Heart left ventricle (tissue), 16 donors: ENCODE measurements around the gene TMEFF1. TPM values are rescaled to one million over a fixed set of nuclear protein-coding genes. Genes with fewer than 3 reads are reported as not detected.

ENCODE experiments used
- ATAC-seq, 4 donors: fragments of 200-7000 bp; cut with Tn5 transposase; one replicate each; pipeline ENCODE4 v1.9.1; 2020 to 2022; ENCODE audit warnings: moderate library complexity in 4 of 4, mild to moderate bottlenecking in 3 of 4, moderate number of reproducible peaks in 1 of 4
- DNase-seq, 5 donors: peaks; one replicate each; pipeline ENCODE4 v3.0.0-alpha.2; 2020
- H3K27ac ChIP-seq, 12 donors: fragments of 200-600 bp; sonication (generic) in 4 of 12; one replicate each; pipeline versions ENCODE4 v1.5.0 to v1.8.0; 2016 to 2022; ENCODE audit warnings: mild to moderate bottlenecking in 2 of 12
- H3K27me3 ChIP-seq, 9 donors: fragments of 200-600 bp; sonication (generic) in 2 of 9; one replicate each; pipeline versions ENCODE4 v1.5.1 to v1.8.0; 2016 to 2022; ENCODE audit warnings: mild to moderate bottlenecking in 3 of 9
- H3K36me3 ChIP-seq, 9 donors: fragments of 200-600 bp; sonication (generic) in 2 of 9; one replicate each; pipeline versions ENCODE4 v1.5.0 to v1.8.0; 2018 to 2022; ENCODE audit warnings: mild to moderate bottlenecking in 2 of 9
- H3K4me1 ChIP-seq, 12 donors: fragments of 200-600 bp; sonication (generic) in 4 of 12; one replicate each; pipeline versions ENCODE4 v1.5.0 to v1.8.0; 2016 to 2022; ENCODE audit warnings: mild to moderate bottlenecking in 3 of 12
- H3K4me3 ChIP-seq, 12 donors: fragments of 200-600 bp; sonication (generic) in 4 of 12; one replicate each; pipeline versions ENCODE4 v1.5.0 to v1.8.0; 2017 to 2022; ENCODE audit warnings: mild to moderate bottlenecking in 9 of 12, moderate library complexity in 4 of 12
- H3K9me3 ChIP-seq, 12 donors: fragments of 200-600 bp; sonication (generic) in 4 of 12; one replicate each; pipeline versions ENCODE4 v1.5.0 to v1.8.0; 2016 to 2022; ENCODE audit warnings: mild to moderate bottlenecking in 1 of 12
- CTCF ChIP-seq, 12 donors: fragments of 200-600 bp; sonication (generic) in 4 of 12; IDR thresholded peaks; one replicate each; pipeline versions ENCODE4 v1.5.0 to v1.8.0; 2018 to 2022; ENCODE audit warnings: antibody characterized with exemption in 12 of 12, mild to moderate bottlenecking in 5 of 12
- POLR2A ChIP-seq, 2 donors: fragments of 450-650 bp; IDR thresholded peaks; one replicate each; pipeline ENCODE4 v1.6.1; 2017; ENCODE audit warnings: antibody characterized with exemption in 2 of 2, mild to moderate bottlenecking in 2 of 2, moderate library complexity in 2 of 2
- WGBS, 4 donors: extraction: QIAGEN DNeasy Blood & Tissue Kit in 2 of 4; methylation state at CpG; one replicate each; pipeline versions ENCODE4 v1.1.5 to v1.1.7; 2013 to 2018; 5-methylcytosine and 5-hydroxymethylcytosine counted together
- intact Hi-C, 10 donors: fragments of 100-400 bp; cut with DNase I; formaldehyde crosslinking; loops; one replicate each; pipeline versions ENCODE4 v1.11.1 to v1.14.2; 2022
- polyA plus RNA-seq, 2 donors: library from polyadenylated mRNA; stranded (reverse); fragments of 200-250 nt; gene quantifications; one replicate each; pipeline ENCODE4 v1.2.3, GENCODE V29; 2013
- total RNA-seq, 9 donors: library from RNA; depleted of rRNA in 2 of 9; stranded (reverse); fragments of >200 nt in 2 of 9; fragmentation: NEBNext Ultra II Directional in 3 of 9; extraction: Animal tissue kit (Norgen Biotek cat#: 25700) in 3 of 9; gene quantifications; one replicate each; pipeline versions ENCODE4 v1.1.0 to v1.2.4, GENCODE V29; 2016 to 2023
- donor health status: ischemic (EF 13 %, LVEDD 7.1; RV severe dilation, severe dysfunction).
- donor health status: healthy with polysubstance abuse.
- donor health status: DM: no; HTN: yes; CAD: no.
- donor health status: DM: no; HTN: no; CAD: no.
- donor health status: ischemic (EF 25% LVEDD 6.9; RV normal size, moderate dysfunction).
- donor health status: ischemic (EF 25% LVEDD 5.7; RV mildly dilated, moderate dysfunction).
- donor health status: healthy.
- donor health status: DM: yes; HTN: yes; CAD: no.
- donor health status: ischemic (EF 35%, LVEDD 5.7; RV mildly dilated, moderate dysfunction).
- donor health status: nonischemic (EF 11% LVEDD 7.7; RV severe dilation, severe dysfunction).
- donor health status: DM: yes; HTN: yes; CAD: no.
- donor health status: PGD.
- donor health status: ischemic (EF 29% LVEDD 5.4; RV normal size, mild dysfunction).
- donor health status: nonischemic (EF 23%, LVEDD 6.1; RV moderate dilation, normal function).

The TMEFF1 gene
- total and polyA plus RNA-seq, 11 donors = 0.03 to 1.1 (median 0.19) TPM; not detected in 4

- Histone ChIP-seq H3K4me3 (no peak overlapping the region), H3K9me3 (no peaks in the 10 kb centered on the region), H3K27ac (no peak overlapping the region), H3K36me3 (peaks cover 0 to 6% (median 0%) of the 10 kb centered on the region in 9 donors), H3K4me1 (peaks cover 0 to 13% (median 3%) of the 10 kb centered on the region in 12 donors), H3K27me3 (no peaks in the 10 kb centered on the region)
- no peak for ATAC-seq
- intact Hi-C loops = loop anchor here in 9 of 10 donors (5.0 to 10.0 kb wide), 9 partner anchors 147 to 1407 kb away; partner anchors contain the start of genes TEX10 (in 3 of the 9) and MSANTD3 (in 1 of the 9)
- 86 to 91% (median 88%) methylated on average over 5 of the region's 5 CpGs for WGBS, 4 donors
- no peak for DNase-seq
- no peak for TF ChIP-seq CTCF (IDR thresholded peaks at IDR 0.05)
- TF ChIP-seq POLR2A (IDR thresholded peaks at IDR 0.05) = no peak
These were observed 118.9 kb downstream of the TMEFF1 start for GRCh38 chr9:100591639-100592412.

GRCh38 chr9:100595391-100596199 is 122.6 kb downstream of the TMEFF1 start:
- ATAC-seq (peak; percentile 48 to 66 (median 53)), DNase-seq (no peak)
- Histone ChIP-seq H3K9me3 (no peaks in the 10 kb centered on the region), H3K27me3 (no peaks in the 10 kb centered on the region), H3K36me3 (no peaks in the 10 kb centered on the region), H3K4me1 (peaks cover 0 to 17% (median 7%) of the 10 kb centered on the region in 12 donors), H3K27ac (peak overlapping the region in 1 of 12 donors; percentile 30), H3K4me3 (no peak overlapping the region)
- intact Hi-C loops = loop anchor here (1.0 to 10.0 kb wide), 19 partner anchors 88 to 1411 kb away; partner anchors contain the start of genes TEX10 (in 4 of the 10) and MSANTD3 (in 2 of the 10)
- TF ChIP-seq CTCF (IDR thresholded peaks at IDR 0.05) (peak; percentile 74 to 96 (median 89)), POLR2A (IDR thresholded peaks at IDR 0.05) (no peak)
- WGBS, 4 donors = 11 to 19% (median 13%) methylated on average over 3 of the region's 3 CpGs

- no peak for DNase-seq
- no peak overlapping the region for H3K27ac ChIP-seq
- H3K9me3 ChIP-seq = no peaks in the 10 kb centered on the region
- TF ChIP-seq POLR2A (IDR thresholded peaks at IDR 0.05) (no peak), CTCF (IDR thresholded peaks at IDR 0.05) (no peak)
- H3K36me3 ChIP-seq = no peaks in the 10 kb centered on the region
- ATAC-seq = no peak
- intact Hi-C loops = loop anchor here (5.0 to 10.0 kb wide), 16 partner anchors 90 to 1412 kb away; partner anchors contain the start of genes TEX10 (in 4 of the 10) and MSANTD3 (in 2 of the 10)
- H3K4me1 ChIP-seq = peaks cover 0 to 17% (median 7%) of the 10 kb centered on the region in 12 donors
- no peak overlapping the region for H3K4me3 ChIP-seq
- WGBS, 4 donors = 20 to 29% (median 27%) methylated on average over 6 of the region's 6 CpGs
- H3K27me3 ChIP-seq = no peaks in the 10 kb centered on the region
These were observed 124.3 kb downstream of the TMEFF1 start for GRCh38 chr9:100597236-100597635.
